SU-DHL-6 (cell line): ENCODE measurements around the gene ZNF789.

ENCODE experiments used
- H2AFZ ChIP-seq: fragments of 200-600 bp; sonication (generic); 2 replicates; pipeline ENCODE4 v1.6.1; 2014; ENCODE audit warnings: low read depth, mild to moderate bottlenecking, moderate library complexity, mixed read lengths, antibody characterized with exemption, low read length; ENCODE audit not compliant: severe bottlenecking
- H3F3A ChIP-seq: fragments of 200-600 bp; shearing (Covaris generic); 2 replicates; pipeline ENCODE4 v1.6.0; 2016; ENCODE audit warnings: antibody characterized with exemption, mild to moderate bottlenecking; ENCODE audit not compliant: insufficient read depth
- H3K27ac ChIP-seq: fragments of 200-600 bp; sonication (generic); 2 replicates; pipeline ENCODE4 v1.5.1; 2016; ENCODE audit warnings: low read depth, mild to moderate bottlenecking, low read length, moderate library complexity, mixed read lengths
- H3K27me3 ChIP-seq: fragments of 200-600 bp; sonication (generic), shearing (Covaris generic); 2 replicates; pipeline ENCODE4 v1.6.0; 2014; ENCODE audit warnings: mild to moderate bottlenecking, low read length
- H3K36me3 ChIP-seq: fragments of 200-600 bp; sonication (generic); 2 replicates; pipeline ENCODE4 v1.6.1; 2014; ENCODE audit warnings: mild to moderate bottlenecking, low read length, mixed read lengths
- H3K4me2 ChIP-seq: fragments of 300-600, 200-600 bp; shearing (Covaris generic), sonication (generic); 2 replicates; pipeline ENCODE4 v1.6.0; 2014; ENCODE audit warnings: low read length, low read depth, mild to moderate bottlenecking; ENCODE audit not compliant: poor library complexity, severe bottlenecking
- H3K4me3 ChIP-seq: fragments of 200-600 bp; sonication (generic); 2 replicates; pipeline ENCODE4 v1.5.1; 2014; ENCODE audit warnings: antibody characterized with exemption, low read length, mild to moderate bottlenecking, mixed read lengths; ENCODE audit not compliant: insufficient read depth, poor library complexity, severe bottlenecking
- H3K79me2 ChIP-seq: fragments of 200-600 bp; sonication (generic); 2 replicates; pipeline ENCODE4 v1.6.1; 2014; ENCODE audit warnings: mild to moderate bottlenecking, low read length, moderate library complexity; ENCODE audit not compliant: insufficient read depth
- H3K9ac ChIP-seq: fragments of 200-600 bp; sonication (generic); 2 replicates; pipeline ENCODE4 v1.7.0; 2014; ENCODE audit warnings: mild to moderate bottlenecking, low read length
- H3K9me2 ChIP-seq: fragments of 200-600 bp; sonication (generic); replicated peaks from 2 replicates; pipeline ENCODE4 v1.6.1; 2014; ENCODE audit warnings: low read length; ENCODE audit not compliant: insufficient read depth
- H3K9me3 ChIP-seq: fragments of 200-600 bp; sonication (generic); 2 replicates; pipeline ENCODE4 v1.6.1; 2014; ENCODE audit warnings: low read length, mixed read lengths; ENCODE audit not compliant: insufficient read depth
- H4K20me1 ChIP-seq: fragments of 200-600 bp; sonication (generic); 2 replicates; pipeline ENCODE4 v1.6.1; 2014; ENCODE audit warnings: low read depth, mild to moderate bottlenecking, antibody characterized with exemption, low read length, moderate library complexity, mixed read lengths
- CTCF ChIP-seq: fragments of 200-600 bp; sonication (generic); IDR thresholded peaks from one replicate; pipeline ENCODE4 v1.5.1; 2017; ENCODE audit warnings: antibody characterized with exemption, mild to moderate bottlenecking, low read length, moderate library complexity; ENCODE audit not compliant: insufficient read depth, poor library complexity, severe bottlenecking
- EZH2phosphoT487 ChIP-seq: fragments of 200-600 bp; sonication (generic), shearing (Covaris generic); conservative IDR thresholded peaks from 2 replicates; pipeline ENCODE4 v1.6.1; 2018; ENCODE audit warnings: mild to moderate bottlenecking, antibody characterized with exemption, low read length, moderate library complexity, mixed read lengths

Gene ZNF789

DNA sequence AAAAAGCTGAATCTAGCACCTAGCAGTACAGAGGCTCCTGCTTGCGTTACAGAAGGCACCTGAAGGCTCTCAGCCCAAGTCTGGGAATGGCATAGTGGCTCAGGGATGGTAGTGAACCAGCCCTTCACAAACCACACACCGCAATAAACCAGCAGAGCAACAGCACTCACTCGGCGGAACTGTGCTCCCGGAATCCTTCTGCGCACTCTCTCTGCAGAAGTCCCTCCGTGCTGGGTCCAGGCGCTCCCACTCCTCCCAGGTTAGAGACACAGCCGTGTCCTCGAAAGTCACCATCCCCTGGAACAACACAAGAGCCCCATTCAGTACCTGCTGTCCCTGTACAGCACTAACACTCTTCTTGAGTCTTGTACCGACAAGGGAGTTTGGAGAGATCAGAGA lies 25.9 kb downstream of the ZNF789 start:
- Histone ChIP-seq H3K9me2 (no peaks in the 10 kb centered on the region), H3K79me2 (peaks cover 73% of the 10 kb centered on the region), H3K4me3 (peak overlapping the region; percentile 82), H3K9me3 (peaks cover 9% of the 10 kb centered on the region; the same call in 1 of the 2 replicates), H4K20me1 (peaks cover 6% of the 10 kb centered on the region; the same call in 1 of the 2 replicates), H3K9ac (peak overlapping the region; percentile 77), H3K27ac (peak overlapping the region; percentile 59), H3K36me3 (peaks cover 15% of the 10 kb centered on the region), H3F3A (peaks cover 32% of the 10 kb centered on the region), H3K27me3 (no peaks in the 10 kb centered on the region), H3K4me2 (peak overlapping the region; percentile 89), H2AFZ (no peak overlapping the region)
- TF ChIP-seq CTCF (no peak), EZH2phosphoT487 (no peak)

DNA sequence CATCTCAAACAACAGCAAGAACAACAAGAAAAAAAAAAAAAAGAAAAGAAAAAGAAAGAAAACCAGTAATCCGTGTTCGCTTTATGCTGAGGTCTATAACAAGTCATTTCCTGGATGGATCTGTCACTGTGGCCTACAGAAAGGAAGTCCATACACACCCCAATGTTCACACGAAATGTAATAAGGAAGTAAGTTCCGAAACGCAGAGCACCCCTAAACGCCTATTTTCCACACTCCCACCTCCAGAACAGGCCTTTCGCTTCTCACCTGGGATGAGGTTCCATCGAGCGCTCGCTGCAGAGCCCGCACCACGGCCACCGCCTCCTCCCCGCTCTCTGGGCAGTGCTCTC lies 26.7 kb downstream of the ZNF789 start:
- peak overlapping the region; percentile 73 for H3K27ac ChIP-seq
- TF ChIP-seq EZH2phosphoT487 = no peak
- TF ChIP-seq CTCF = no peak

DNA sequence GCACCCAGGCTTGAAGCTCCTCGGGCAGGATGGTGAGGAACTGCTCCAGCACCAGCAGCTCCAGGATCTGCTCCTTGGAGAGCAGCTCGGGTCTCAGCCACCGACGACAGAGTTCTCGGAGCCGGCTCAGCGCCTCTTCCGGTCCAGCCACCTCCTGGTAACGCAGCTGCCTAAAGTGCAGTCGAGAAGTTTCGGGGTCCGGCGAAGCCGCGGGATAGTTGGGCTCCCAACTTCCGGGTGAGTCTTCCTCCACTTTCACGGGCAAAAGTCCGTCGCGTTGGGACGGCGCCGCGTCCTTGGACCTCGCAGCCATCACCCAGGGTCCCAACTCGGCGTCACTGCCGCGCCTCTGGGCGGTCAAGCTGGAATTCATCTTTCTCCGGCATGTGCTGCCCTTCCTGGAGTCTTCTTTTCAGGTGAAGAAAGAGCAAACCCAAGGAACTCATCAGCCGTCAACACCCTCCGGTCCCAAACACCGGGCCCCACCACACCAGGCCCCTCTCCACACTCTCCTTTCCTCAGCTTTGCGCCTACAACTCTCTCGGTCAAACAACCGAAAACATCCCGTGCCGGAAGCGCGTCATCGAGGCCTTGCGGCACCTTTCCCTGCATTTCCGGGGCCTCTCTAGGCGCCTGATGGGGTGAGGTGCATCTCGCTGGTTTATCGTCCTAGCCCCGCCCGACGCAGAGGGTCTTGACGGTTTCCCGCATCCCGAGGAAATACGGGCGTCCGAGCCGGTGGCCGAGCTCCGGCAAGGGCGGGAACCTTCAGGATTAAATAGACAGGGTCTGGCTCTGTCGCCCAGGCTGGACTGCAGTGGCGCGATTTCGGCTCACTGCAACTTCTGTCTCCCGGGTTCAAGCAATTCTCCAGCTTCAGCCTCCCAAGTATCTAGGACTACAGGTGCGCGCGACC lies 27.3 kb downstream of the ZNF789 start, which contains the start of gene ZNF394:
ZNF394 (minus strand) TSS at position 561 of the 916 bp plus-strand sequence; CDS start at position 373, 188 bp downstream.
- TF ChIP-seq CTCF (no peak), EZH2phosphoT487 (no peak)
- H3K9me2 ChIP-seq = no peaks in the 10 kb centered on the region
- no peaks in the 10 kb centered on the region for H3K9me3 ChIP-seq
- H3F3A ChIP-seq = peaks cover 32% of the 10 kb centered on the region
- peaks cover 3% of the 10 kb centered on the region; the same call in 1 of the 2 replicates for H3K36me3 ChIP-seq
- peak within 1 kb of the TSS; percentile 77 for H3K9ac ChIP-seq
- H3K4me2 ChIP-seq = peak within 1 kb of the TSS; percentile 89
- peaks cover 6% of the 10 kb centered on the region; the same call in 1 of the 2 replicates for H4K20me1 ChIP-seq
- no peaks in the 10 kb centered on the region for H3K27me3 ChIP-seq
- H3K79me2 ChIP-seq = peaks cover 61% of the 10 kb centered on the region
- H3K4me3 ChIP-seq = peak within 1 kb of the TSS; percentile 82
- H2AFZ ChIP-seq = peak within 1 kb of the TSS; percentile 69
- peak within 1 kb of the TSS; percentile 73 for H3K27ac ChIP-seq

More for the DNA sequence above, 26.7 kb downstream of the ZNF789 start:
- Histone ChIP-seq H3K9ac (peak overlapping the region; percentile 77), H3K4me2 (peak overlapping the region; percentile 89), H3K79me2 (peaks cover 66% of the 10 kb centered on the region), H3K36me3 (peaks cover 7% of the 10 kb centered on the region), H3F3A (peaks cover 32% of the 10 kb centered on the region), H2AFZ (peak overlapping the region; percentile 69), H3K9me2 (no peaks in the 10 kb centered on the region), H3K9me3 (peaks cover 2% of the 10 kb centered on the region; the same call in 1 of the 2 replicates), H4K20me1 (peaks cover 6% of the 10 kb centered on the region; the same call in 1 of the 2 replicates), H3K27me3 (no peaks in the 10 kb centered on the region), H3K4me3 (peak overlapping the region; percentile 82)
